ENCODE results near the gene DUSP23.

Gene DUSP23

GRCh38 chr1:159827549-159827948 is 46.8 kb downstream of the DUSP23 start:
- FAIRE-seq = no peak
- DNase-seq (ENCODE audit: insufficient read length, low spot score) = no peak
- no peak for TF ChIP-seq POLR2A (IDR thresholded peaks at IDR 0.05; ENCODE audit: low read depth, low read length)

DNA sequence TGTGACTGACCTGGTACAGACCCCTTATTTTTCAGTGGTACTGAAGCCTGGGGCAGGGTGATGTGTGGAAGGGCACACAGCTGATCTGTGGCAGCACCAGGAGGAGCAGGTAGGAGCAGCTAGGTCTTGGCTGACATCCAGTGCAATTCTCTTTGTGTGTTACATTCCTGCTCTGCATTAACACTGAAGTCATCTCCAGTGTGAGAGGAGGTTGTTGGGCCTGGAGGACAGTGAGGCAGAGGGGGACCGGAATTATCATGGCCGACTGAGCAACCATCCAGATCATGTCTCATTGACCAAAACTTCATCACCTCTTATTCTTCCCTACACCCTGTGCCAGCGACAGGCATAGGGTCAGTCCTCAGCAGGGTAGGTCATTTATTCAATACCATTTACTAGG is 47.4 kb downstream of the DUSP23 start:
- DNase-seq (ENCODE audit: insufficient read length, low spot score) = no peak
- TF ChIP-seq POLR2A (IDR thresholded peaks at IDR 0.05; ENCODE audit: low read depth, low read length) = no peak
- FAIRE-seq = no peak

- DNase-seq (ENCODE audit: insufficient read length, low spot score) (no peak), FAIRE-seq (no peak)
- TF ChIP-seq POLR2A (IDR thresholded peaks at IDR 0.05; ENCODE audit: low read depth, low read length) = no peak
Measured at GRCh38 chr1:159828581-159829272, 48.0 kb downstream of the DUSP23 start.

DNA sequence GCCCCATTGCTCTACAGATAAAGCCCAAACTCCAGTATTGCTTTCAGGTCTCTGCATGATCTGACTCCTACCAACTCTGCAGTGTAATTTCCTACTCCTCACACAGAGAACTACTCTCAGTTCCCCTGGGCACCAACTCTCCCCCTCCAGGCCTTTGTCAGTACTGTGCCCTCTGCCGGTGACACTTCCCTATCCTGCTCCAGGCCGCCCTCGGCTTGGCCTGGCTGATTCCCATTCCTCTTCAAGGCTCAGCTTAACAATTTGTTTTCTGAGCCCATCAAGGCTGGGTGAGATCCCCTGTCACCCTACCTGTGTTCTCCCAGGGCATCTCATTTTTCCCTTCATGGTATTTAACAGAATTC is 48.5 kb downstream of the DUSP23 start:
- no peak for FAIRE-seq
- no peak for DNase-seq (ENCODE audit: insufficient read length, low spot score)
- no peak for TF ChIP-seq POLR2A (IDR thresholded peaks at IDR 0.05; ENCODE audit: low read depth, low read length)

DNA sequence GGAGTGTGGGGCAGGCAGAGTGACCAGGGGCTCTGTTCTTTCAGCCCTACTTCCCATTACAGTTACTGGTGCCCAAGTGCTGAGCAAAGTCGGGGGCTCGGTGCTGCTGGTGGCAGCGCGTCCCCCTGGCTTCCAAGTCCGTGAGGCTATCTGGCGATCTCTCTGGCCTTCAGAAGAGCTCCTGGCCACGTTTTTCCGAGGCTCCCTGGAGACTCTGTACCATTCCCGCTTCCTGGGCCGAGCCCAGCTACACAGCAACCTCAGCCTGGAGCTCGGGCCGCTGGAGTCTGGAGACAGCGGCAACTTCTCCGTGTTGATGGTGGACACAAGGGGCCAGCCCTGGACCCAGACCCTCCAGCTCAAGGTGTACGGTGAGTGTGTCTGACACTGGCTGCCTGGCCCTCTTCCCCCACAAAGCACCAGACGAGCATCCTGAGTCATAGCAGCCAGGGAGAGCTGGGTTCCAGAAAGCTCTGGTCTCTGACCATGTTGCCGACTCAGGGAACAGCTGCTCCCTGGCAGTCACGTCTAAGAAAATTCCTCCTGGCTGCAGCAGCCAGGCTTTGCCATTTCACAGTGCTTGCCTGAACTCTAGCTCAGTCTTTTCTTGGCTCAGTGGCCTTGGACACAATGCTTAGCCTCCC is 49.2 kb downstream of the DUSP23 start:
- DNase-seq (ENCODE audit: insufficient read length, low spot score) (peak; percentile 46), FAIRE-seq (no peak)

DNA sequence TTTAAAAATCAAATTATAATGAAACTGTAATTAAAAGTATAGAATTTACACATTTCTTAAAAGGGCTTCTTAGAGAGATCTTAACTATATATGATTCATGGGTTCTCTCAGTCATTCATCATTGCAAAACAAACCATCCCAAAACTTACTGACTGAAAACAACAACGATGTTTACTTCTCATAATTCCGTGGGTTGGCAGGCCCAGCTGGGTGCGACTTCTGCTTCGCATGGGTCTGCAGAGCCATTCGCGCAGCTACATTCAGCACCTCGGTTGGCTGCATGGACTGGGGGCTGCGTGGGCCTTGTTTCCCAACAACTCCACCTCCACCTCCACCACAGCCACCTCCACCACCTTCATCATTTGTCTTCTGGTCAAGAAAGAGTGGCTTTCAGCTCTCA is 50.0 kb downstream of the DUSP23 start:
- DNase-seq (ENCODE audit: insufficient read length, low spot score) (no peak), FAIRE-seq (no peak)
- no peak for TF ChIP-seq POLR2A (IDR thresholded peaks at IDR 0.05; ENCODE audit: low read depth, low read length)

More for the DNA sequence above, 49.2 kb downstream of the DUSP23 start:
- TF ChIP-seq POLR2A (IDR thresholded peaks at IDR 0.05; ENCODE audit: low read depth, low read length) = no peak

- no peak for TF ChIP-seq POLR2A (IDR thresholded peaks at IDR 0.05; ENCODE audit: low read depth, low read length)
- no peak for FAIRE-seq
- no peak for DNase-seq (ENCODE audit: insufficient read length, low spot score)
Measured at GRCh38 chr1:159831412-159832141, 50.8 kb downstream of the DUSP23 start.
